HCT116 (cell line): ENCODE measurements around the gene MN1.

ENCODE experiments used
- ELF1 ChIP-seq: IDR thresholded peaks from 2 replicates; pipeline ENCODE4 v1.6.1; 2012; ENCODE audit warnings: low read depth, borderline replicate concordance
- EZH2 ChIP-seq: fragments of 200-600 bp; sonication (generic); IDR thresholded peaks from 2 replicates; pipeline ENCODE4 v1.6.1; 2017; ENCODE audit warnings: antibody characterized with exemption, mixed run types
- EZH2phosphoT487 ChIP-seq: fragments of 200-600 bp; IDR thresholded peaks from 2 replicates; pipeline ENCODE4 v1.6.1; 2018; ENCODE audit warnings: antibody characterized with exemption, borderline replicate concordance
- POLR2A ChIP-seq: IDR thresholded peaks from 2 replicates; pipeline ENCODE4 v1.7.0; 2011; ENCODE audit warnings: borderline replicate concordance; ENCODE audit not compliant: insufficient read depth, insufficient read length; ENCODE audit errors: extremely low read depth
- POLR2AphosphoS5 ChIP-seq: IDR thresholded peaks from 2 replicates; pipeline ENCODE4 v1.6.1; 2011; ENCODE audit warnings: mild to moderate bottlenecking, low read depth, low read length, moderate library complexity
- RAD21 ChIP-seq: IDR thresholded peaks from 2 replicates; pipeline ENCODE4 v1.6.1; 2012; ENCODE audit warnings: low read depth, mild to moderate bottlenecking
- TCF7L2 ChIP-seq: IDR thresholded peaks from 2 replicates; pipeline ENCODE4 v1.7.0; 2011; ENCODE audit warnings: borderline replicate concordance, inconsistent platforms; ENCODE audit not compliant: insufficient read depth, insufficient read length; ENCODE audit errors: extremely low read depth
- TF ChIP-seq, protein P1 (sequence below), 3 experiments: fragments of 200-600 bp in 1 of 3; sonication (generic) in 1 of 3; IDR thresholded peaks in 2 of 3; conservative IDR thresholded peaks in 1 of 3; 2 replicates each; pipeline ENCODE4 v1.5.1; 2012 to 2017; ENCODE audit warnings: low read depth in 2 of 3, low read length in 2 of 3, antibody characterized with exemption in 1 of 3, borderline replicate concordance in 1 of 3, control low read depth in 1 of 3, mild to moderate bottlenecking in 1 of 3, mixed read lengths in 1 of 3, mixed run types in 1 of 3, moderate library complexity in 1 of 3; ENCODE audit not compliant: insufficient read depth in 1 of 3

DNA sequence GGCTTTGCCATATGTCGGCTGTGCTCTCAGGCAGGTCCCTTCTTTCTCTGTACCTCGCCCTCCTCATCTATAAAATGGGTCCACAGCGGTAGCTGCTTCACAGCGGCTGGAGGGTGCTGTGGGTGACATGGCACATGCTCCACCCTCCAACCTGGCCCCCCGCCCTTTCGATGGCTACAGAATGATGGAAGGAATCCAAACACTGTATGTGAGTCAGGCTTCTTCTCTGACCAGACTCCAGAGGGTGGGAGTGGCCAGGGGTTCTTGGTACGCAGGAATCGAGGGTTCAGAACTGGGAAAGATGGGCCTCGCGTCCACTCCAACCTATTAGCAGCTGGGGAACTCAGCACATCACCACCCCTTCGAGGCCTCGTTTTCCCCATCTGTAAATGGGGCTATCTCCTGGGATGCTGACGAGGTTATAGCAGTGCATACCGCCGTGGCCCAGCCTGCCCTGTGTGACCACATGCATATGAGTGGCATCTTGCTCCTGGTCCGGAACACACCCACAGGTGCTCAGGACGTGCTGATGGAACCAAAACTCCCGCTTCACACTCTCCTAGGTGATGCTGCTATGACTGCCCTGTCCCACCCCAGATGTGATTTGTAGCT lies 26.4 kb downstream of the MN1 start:
- TF ChIP-seq POLR2AphosphoS5 = no peak
- TF ChIP-seq EZH2 = no peak
- no peak for TF ChIP-seq POLR2A
- TF ChIP-seq ELF1 = no peak
- TF ChIP-seq TCF7L2 = no peak
- TF ChIP-seq, protein P1, sequence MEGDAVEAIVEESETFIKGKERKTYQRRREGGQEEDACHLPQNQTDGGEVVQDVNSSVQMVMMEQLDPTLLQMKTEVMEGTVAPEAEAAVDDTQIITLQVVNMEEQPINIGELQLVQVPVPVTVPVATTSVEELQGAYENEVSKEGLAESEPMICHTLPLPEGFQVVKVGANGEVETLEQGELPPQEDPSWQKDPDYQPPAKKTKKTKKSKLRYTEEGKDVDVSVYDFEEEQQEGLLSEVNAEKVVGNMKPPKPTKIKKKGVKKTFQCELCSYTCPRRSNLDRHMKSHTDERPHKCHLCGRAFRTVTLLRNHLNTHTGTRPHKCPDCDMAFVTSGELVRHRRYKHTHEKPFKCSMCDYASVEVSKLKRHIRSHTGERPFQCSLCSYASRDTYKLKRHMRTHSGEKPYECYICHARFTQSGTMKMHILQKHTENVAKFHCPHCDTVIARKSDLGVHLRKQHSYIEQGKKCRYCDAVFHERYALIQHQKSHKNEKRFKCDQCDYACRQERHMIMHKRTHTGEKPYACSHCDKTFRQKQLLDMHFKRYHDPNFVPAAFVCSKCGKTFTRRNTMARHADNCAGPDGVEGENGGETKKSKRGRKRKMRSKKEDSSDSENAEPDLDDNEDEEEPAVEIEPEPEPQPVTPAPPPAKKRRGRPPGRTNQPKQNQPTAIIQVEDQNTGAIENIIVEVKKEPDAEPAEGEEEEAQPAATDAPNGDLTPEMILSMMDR (IDR thresholded peaks at IDR 0.05 in 2 of 3, conservative IDR thresholded peaks at IDR 0.05 in 1 of 3; ENCODE audit: borderline replicate concordance in 1 of 3, insufficient read depth in 1 of 3, low read depth in 2 of 3, low read length in 2 of 3) = no peak
- TF ChIP-seq EZH2phosphoT487 = no peak
- no peak for TF ChIP-seq RAD21
